Kidney epithelial cell (primary cell): ENCODE results near the gene AKR7A2. TPM values are rescaled to one million over a fixed set of nuclear protein-coding genes. Genes with fewer than 3 reads are reported as not detected.
A peak's percentile ranks its signal among the peaks of the same experiment; 100 is the strongest.

Experiments
- DNase-seq: peaks from one replicate; pipeline ENCODE4 v3.0.0-alpha.2; 2010; ENCODE audit warnings: low read depth
- H3K27me3 ChIP-seq: 2 replicates; pipeline ENCODE4 v1.6.0; 2011; ENCODE audit warnings: low read length; ENCODE audit not compliant: control insufficient read depth, insufficient read depth
- H3K36me3 ChIP-seq: 2 replicates; pipeline ENCODE4 v1.5.1; 2011; ENCODE audit warnings: low read length; ENCODE audit not compliant: control insufficient read depth, insufficient read depth
- H3K4me3 ChIP-seq: 2 replicates; pipeline ENCODE4 v1.5.1; 2011; ENCODE audit warnings: low read depth, mild to moderate bottlenecking, control low read depth, low read length
- CTCF ChIP-seq: IDR thresholded peaks from 2 replicates; pipeline ENCODE4 v1.5.1; 2011; ENCODE audit warnings: mild to moderate bottlenecking, moderate library complexity, low read length, control low read depth, inconsistent platforms; ENCODE audit not compliant: insufficient read depth, poor library complexity, severe bottlenecking
- total RNA-seq: library from RNA; depleted of rRNA; stranded (reverse); fragments of >200 nt; gene quantifications from 2 replicates; pipeline ENCODE4 v1.2.3, GENCODE V29; 2015

Gene AKR7A2
- total RNA-seq, 1 donor from 2014 or later = 85.6 TPM

GRCh38 chr1:19313636-19313959 is 1.7 kb upstream of the AKR7A2 start:
- no peak for DNase-seq
- Histone ChIP-seq H3K4me3 (no peak overlapping the region), H3K27me3 (no peaks in the 10 kb centered on the region)

GRCh38 chr1:19312782-19313635 is 1.1 kb upstream of the AKR7A2 start:
- no peaks in the 10 kb centered on the region for H3K27me3 ChIP-seq
- no peak for DNase-seq
- no peaks in the 10 kb centered on the region for H3K36me3 ChIP-seq
- peak overlapping the region; percentile 79 for H3K4me3 ChIP-seq
- no peak for TF ChIP-seq CTCF

More at GRCh38 chr1:19313636-19313959, 1.7 kb upstream of the AKR7A2 start:
- no peak for TF ChIP-seq CTCF
- H3K36me3 ChIP-seq = no peaks in the 10 kb centered on the region

GRCh38 chr1:19311503-19311930 is 427 bp downstream of the AKR7A2 start:
- Histone ChIP-seq H3K4me3 (peak overlapping the region; percentile 57), H3K36me3 (peaks cover 3% of the 10 kb centered on the region), H3K27me3 (no peaks in the 10 kb centered on the region)
- TF ChIP-seq CTCF = no peak
- DNase-seq = no peak

GRCh38 chr1:19310720-19311502 is 1.0 kb downstream of the AKR7A2 start:
- TF ChIP-seq CTCF = no peak
- Histone ChIP-seq H3K4me3 (peak overlapping the region; percentile 57), H3K27me3 (no peaks in the 10 kb centered on the region), H3K36me3 (peaks cover 3% of the 10 kb centered on the region)
- no peak for DNase-seq

- H3K36me3 ChIP-seq = peaks cover 3% of the 10 kb centered on the region
- no peak for TF ChIP-seq CTCF
Observed at GRCh38 chr1:19310061-19310460, 1.9 kb downstream of the AKR7A2 start.

More at GRCh38 chr1:19310061-19310460, 1.9 kb downstream of the AKR7A2 start:
- H3K27me3 ChIP-seq = no peaks in the 10 kb centered on the region
- no peak overlapping the region for H3K4me3 ChIP-seq
- no peak for DNase-seq
